Thoracic aorta (tissue), 2 donors: ENCODE measurements around the gene PUS1. TPM values are rescaled to one million over a fixed set of nuclear protein-coding genes. Genes with fewer than 3 reads are reported as not detected.
A peak's percentile ranks its signal among the peaks of the same experiment; 100 is the strongest.

Source experiments
- ATAC-seq: fragments of 150-250 bp; one replicate; pipeline ENCODE4 v1.8.0; 2017; ENCODE audit warnings: low read depth; ENCODE audit not compliant: insufficient number of reproducible peaks, low FRiP score
- DNase-seq: peaks from one replicate; pipeline ENCODE4 v3.0.0-alpha.2; 2020; ENCODE audit warnings: low spot score
- H3K27ac ChIP-seq, 2 donors: fragments of 200-600 bp; sonication (generic); 1 replicate in 1 of 2; 2 replicates in 1 of 2; pipeline ENCODE4 v1.5.1; 2016; ENCODE audit warnings: mild to moderate bottlenecking in 2 of 2, moderate library complexity in 2 of 2
- H3K27me3 ChIP-seq: fragments of 200-600 bp; sonication (generic); replicated peaks from 2 replicates; pipeline ENCODE4 v1.6.0; 2016; ENCODE audit warnings: mild to moderate bottlenecking; ENCODE audit not compliant: insufficient read depth
- H3K36me3 ChIP-seq: fragments of 200-600 bp; sonication (generic); one replicate; pipeline ENCODE4 v1.5.1; 2016
- H3K4me1 ChIP-seq, 2 donors: fragments of 200-600 bp; sonication (generic); 1 replicate in 1 of 2; 2 replicates in 1 of 2; pipeline versions ENCODE4 v1.5.1 to v1.6.0; 2016; ENCODE audit warnings: low read depth in 2 of 2, mild to moderate bottlenecking in 1 of 2; ENCODE audit not compliant: control insufficient read depth in 1 of 2
- H3K4me3 ChIP-seq: fragments of 200-600 bp; sonication (generic); 2 replicates; pipeline ENCODE4 v1.5.1; 2016; ENCODE audit warnings: mild to moderate bottlenecking
- H3K9me3 ChIP-seq: fragments of 200-600 bp; sonication (generic); 2 replicates; pipeline ENCODE4 v1.5.1; 2016
- CTCF ChIP-seq: fragments of 200-600 bp; sonication (generic); IDR thresholded peaks from one replicate; pipeline ENCODE4 v1.5.1; 2019; ENCODE audit warnings: antibody characterized with exemption
- total RNA-seq, 2 donors: library from RNA; depleted of rRNA; stranded (reverse); fragments of >200 nt; gene quantifications; one replicate each; pipeline versions ENCODE4 v1.1.0 to v1.2.3, GENCODE V29; 2016

The PUS1 gene
- total RNA-seq, 2 donors from 2014 or later: 5.8 to 31.7 TPM

- Histone ChIP-seq H3K4me1 (peaks cover 4 to 11% of the 10 kb centered on the region in 2 donors), H3K4me3 (peak overlapping the region; percentile 85), H3K36me3 (peaks cover 7% of the 10 kb centered on the region), H3K27ac (peak overlapping the region; percentile 94), H3K27me3 (no peaks in the 10 kb centered on the region), H3K9me3 (no peaks in the 10 kb centered on the region)
- no peak for TF ChIP-seq CTCF
- DNase-seq (no peak), ATAC-seq (no peak)
Observed at GRCh38 chr12:131895640-131896079, 33.4 kb upstream of the PUS1 start.

- ATAC-seq: peak; percentile 75
- no peak for TF ChIP-seq CTCF
- peaks cover 7% of the 10 kb centered on the region for H3K36me3 ChIP-seq
- H3K27ac ChIP-seq: peak overlapping the region; percentile 94
- H3K4me1 ChIP-seq: peaks cover 4 to 14% of the 10 kb centered on the region in 2 donors
- H3K9me3 ChIP-seq: no peaks in the 10 kb centered on the region
- H3K4me3 ChIP-seq: peak overlapping the region; percentile 85
- DNase-seq: peak; percentile 70
- H3K27me3 ChIP-seq: no peaks in the 10 kb centered on the region
Observed at GRCh38 chr12:131896080-131896810, 32.8 kb upstream of the PUS1 start.

- no peak for TF ChIP-seq CTCF
Observed at GRCh38 chr12:131896811-131897270, 32.2 kb upstream of the PUS1 start.

GRCh38 chr12:131897276-131897675 is 31.8 kb upstream of the PUS1 start:
- Histone ChIP-seq H3K36me3 (peaks cover 7% of the 10 kb centered on the region), H3K27me3 (no peaks in the 10 kb centered on the region), H3K4me3 (no peak overlapping the region), H3K4me1 (peaks cover 13 to 25% of the 10 kb centered on the region in 2 donors), H3K9me3 (no peaks in the 10 kb centered on the region), H3K27ac (peak overlapping the region; percentile 94)
- DNase-seq: no peak
- ATAC-seq: no peak
- TF ChIP-seq CTCF: no peak

More at GRCh38 chr12:131896811-131897270, 32.2 kb upstream of the PUS1 start:
- Histone ChIP-seq H3K9me3 (no peaks in the 10 kb centered on the region), H3K27ac (peak overlapping the region; percentile 94), H3K36me3 (peaks cover 7% of the 10 kb centered on the region), H3K4me1 (peaks cover 9 to 20% of the 10 kb centered on the region in 2 donors), H3K27me3 (no peaks in the 10 kb centered on the region), H3K4me3 (peak overlapping the region; percentile 85)
- DNase-seq (no peak), ATAC-seq (no peak)

GRCh38 chr12:131897875-131898274 is 31.2 kb upstream of the PUS1 start:
- ATAC-seq: no peak
- Histone ChIP-seq H3K9me3 (no peaks in the 10 kb centered on the region), H3K4me1 (peaks cover 17 to 31% of the 10 kb centered on the region in 2 donors), H3K27ac (no peak overlapping the region), H3K4me3 (no peak overlapping the region), H3K27me3 (no peaks in the 10 kb centered on the region), H3K36me3 (peaks cover 7% of the 10 kb centered on the region)
- TF ChIP-seq CTCF: no peak
- DNase-seq: no peak
